ENCODE measurements around the gene KCNQ5. TPM values are rescaled to one million over a fixed set of nuclear protein-coding genes. Genes with fewer than 3 reads are reported as not detected.

The KCNQ5 gene
- total RNA-seq, 4 donors from 2014 or later: 0.96 to 3.4 (median 1.5) TPM

DNA sequence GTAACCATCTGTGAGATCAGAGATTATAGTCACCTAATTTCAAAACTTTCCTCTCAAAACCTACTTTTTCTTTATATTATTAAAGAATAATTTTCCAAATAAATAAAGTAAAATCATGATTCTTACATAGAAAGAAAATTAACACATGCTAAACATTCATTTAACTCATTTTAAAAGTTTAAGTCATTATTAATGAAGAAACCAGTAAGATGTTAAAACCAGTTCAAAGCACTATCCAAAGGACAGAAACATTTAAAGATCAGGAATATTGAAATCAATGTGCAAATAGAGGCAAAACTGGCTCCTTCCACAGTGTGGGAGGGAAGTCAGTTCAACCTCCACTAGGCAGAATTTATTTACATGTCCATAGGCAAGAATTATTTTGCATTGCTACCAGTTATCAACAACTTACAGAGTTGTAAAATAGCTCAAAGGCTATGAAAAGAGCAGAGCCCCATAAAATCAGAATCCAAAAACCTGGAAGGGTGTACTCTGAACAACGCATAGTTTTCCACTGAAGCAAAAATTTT is 456.5 kb downstream of the KCNQ5 start:
- no peak for ATAC-seq
- TF ChIP-seq POLR2A (IDR thresholded peaks at IDR 0.05): no peak
- no peaks in the 10 kb centered on the region for H3K9me3 ChIP-seq
- H3K36me3 ChIP-seq: no peaks in the 10 kb centered on the region
- no peak overlapping the region for H3K4me3 ChIP-seq
- no peak overlapping the region for H3K27ac ChIP-seq
- H3K4me1 ChIP-seq: no peaks in the 10 kb centered on the region
- 92 to 100% methylated on average over 1 of the region's 1 CpG for WGBS, 2 donors (ENCODE audit: low coverage in 1 of 2)
- no peaks in the 10 kb centered on the region for H3K27me3 ChIP-seq

DNA sequence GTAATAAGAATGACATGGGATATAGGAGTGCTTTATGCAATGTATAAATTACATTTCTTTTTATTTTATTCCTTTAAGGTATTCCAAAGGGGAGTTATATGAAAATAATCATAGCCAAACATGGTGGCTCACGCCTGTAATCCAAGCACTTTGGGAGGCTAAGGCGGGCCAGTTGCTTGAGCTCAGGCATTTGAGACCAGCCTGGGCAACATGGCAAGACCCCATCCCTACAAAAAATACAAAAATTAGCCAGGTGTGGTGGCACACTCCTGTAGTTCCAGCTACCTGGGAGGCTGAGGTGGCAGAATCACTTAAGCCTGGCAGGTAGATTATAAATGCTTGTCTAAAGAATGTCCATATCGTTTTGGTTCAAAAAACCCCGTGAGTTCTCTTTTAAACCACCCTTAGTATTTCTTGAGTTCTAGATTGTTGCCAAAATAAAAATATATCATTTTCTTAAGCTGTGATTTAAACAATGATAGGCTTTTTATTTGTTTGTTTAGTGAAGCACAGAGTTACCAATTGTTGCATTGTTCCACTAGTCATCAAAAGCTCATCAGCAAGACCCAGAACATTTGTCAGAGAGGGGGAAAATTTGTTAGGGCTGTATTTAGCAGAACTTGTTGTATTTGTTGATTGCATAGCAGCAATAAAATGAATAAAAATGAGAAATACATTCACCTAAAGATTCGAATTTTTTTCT is 457.2 kb downstream of the KCNQ5 start:
- no peaks in the 10 kb centered on the region for H3K4me1 ChIP-seq
- no peak overlapping the region for H3K27ac ChIP-seq
- no peaks in the 10 kb centered on the region for H3K27me3 ChIP-seq
- no peaks in the 10 kb centered on the region for H3K9me3 ChIP-seq
- no peak overlapping the region for H3K4me3 ChIP-seq
- ATAC-seq: no peak
- WGBS, 2 donors (ENCODE audit: low coverage in 1 of 2): 82 to 89% methylated on average over 3 to 5 of the region's 5 CpGs
- H3K36me3 ChIP-seq: no peaks in the 10 kb centered on the region
- no peak for TF ChIP-seq POLR2A (IDR thresholded peaks at IDR 0.05)
- TF ChIP-seq POLR2AphosphoS5 (IDR thresholded peaks at IDR 0.05): no peak
- TF ChIP-seq, protein P1, sequence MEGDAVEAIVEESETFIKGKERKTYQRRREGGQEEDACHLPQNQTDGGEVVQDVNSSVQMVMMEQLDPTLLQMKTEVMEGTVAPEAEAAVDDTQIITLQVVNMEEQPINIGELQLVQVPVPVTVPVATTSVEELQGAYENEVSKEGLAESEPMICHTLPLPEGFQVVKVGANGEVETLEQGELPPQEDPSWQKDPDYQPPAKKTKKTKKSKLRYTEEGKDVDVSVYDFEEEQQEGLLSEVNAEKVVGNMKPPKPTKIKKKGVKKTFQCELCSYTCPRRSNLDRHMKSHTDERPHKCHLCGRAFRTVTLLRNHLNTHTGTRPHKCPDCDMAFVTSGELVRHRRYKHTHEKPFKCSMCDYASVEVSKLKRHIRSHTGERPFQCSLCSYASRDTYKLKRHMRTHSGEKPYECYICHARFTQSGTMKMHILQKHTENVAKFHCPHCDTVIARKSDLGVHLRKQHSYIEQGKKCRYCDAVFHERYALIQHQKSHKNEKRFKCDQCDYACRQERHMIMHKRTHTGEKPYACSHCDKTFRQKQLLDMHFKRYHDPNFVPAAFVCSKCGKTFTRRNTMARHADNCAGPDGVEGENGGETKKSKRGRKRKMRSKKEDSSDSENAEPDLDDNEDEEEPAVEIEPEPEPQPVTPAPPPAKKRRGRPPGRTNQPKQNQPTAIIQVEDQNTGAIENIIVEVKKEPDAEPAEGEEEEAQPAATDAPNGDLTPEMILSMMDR (IDR thresholded peaks at IDR 0.05): no peak
- TF ChIP-seq EP300 (IDR thresholded peaks at IDR 0.05): no peak

- no peak overlapping the region for H3K4me3 ChIP-seq
- no peaks in the 10 kb centered on the region for H3K27me3 ChIP-seq
- H3K27ac ChIP-seq: no peak overlapping the region
- no peaks in the 10 kb centered on the region for H3K36me3 ChIP-seq
- 71 to 82% methylated on average over 3 of the region's 3 CpGs for whole genome bisulfite sequencing, 2 donors (ENCODE audit: low coverage in 1 of 2)
- TF ChIP-seq, protein P1 (IDR thresholded peaks at IDR 0.05): no peak
- no peak for TF ChIP-seq EP300 (IDR thresholded peaks at IDR 0.05)
- no peaks in the 10 kb centered on the region for H3K4me1 ChIP-seq
- H3K9me3 ChIP-seq: no peaks in the 10 kb centered on the region
- ATAC-seq: no peak
These were observed 457.7 kb downstream of the KCNQ5 start for GRCh38 chr6:73079611-73079955.

GRCh38 chr6:73079978-73080377 is 458.1 kb downstream of the KCNQ5 start:
- WGBS, 2 donors (ENCODE audit: low coverage in 1 of 2): 49% methylated on average over 3 of the region's 3 CpGs
- ATAC-seq: no peak
- TF ChIP-seq EP300 (IDR thresholded peaks at IDR 0.05) (no peak), POLR2AphosphoS5 (IDR thresholded peaks at IDR 0.05) (no peak), POLR2A (IDR thresholded peaks at IDR 0.05) (no peak)
- TF ChIP-seq, protein P1 (IDR thresholded peaks at IDR 0.05): no peak

DNA sequence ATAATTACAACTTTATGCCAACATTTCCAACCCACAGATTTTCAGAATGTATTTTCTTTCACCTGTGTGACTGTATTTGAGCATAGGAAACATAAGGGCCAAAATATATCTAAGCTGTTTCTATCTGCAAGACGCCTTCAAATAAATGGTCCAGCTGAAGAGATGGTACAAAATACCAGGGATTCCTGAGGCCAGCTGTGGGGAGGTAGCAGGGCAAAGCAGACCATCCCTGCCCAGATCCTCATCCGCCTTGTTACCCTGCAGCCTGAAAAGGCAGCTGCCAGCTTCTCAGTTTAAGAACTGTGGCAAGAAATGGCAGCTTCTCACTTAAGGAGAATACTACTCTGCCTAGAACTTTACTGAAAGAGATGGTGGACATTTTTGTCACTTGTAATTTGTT is 460.1 kb downstream of the KCNQ5 start:
- TF ChIP-seq, protein P1 (IDR thresholded peaks at IDR 0.05): no peak
- TF ChIP-seq POLR2A (IDR thresholded peaks at IDR 0.05): no peak
- 79% methylated on average over 2 of the region's 2 CpGs; no CpG with 5 or more reads in 1 of the 2 donors for WGBS, 2 donors (ENCODE audit: low coverage in 1 of 2)
- H3K36me3 ChIP-seq: no peaks in the 10 kb centered on the region
- no peak overlapping the region for H3K27ac ChIP-seq
- no peak for ATAC-seq
- no peak overlapping the region for H3K4me3 ChIP-seq
- no peaks in the 10 kb centered on the region for H3K9me3 ChIP-seq
- no peaks in the 10 kb centered on the region for H3K27me3 ChIP-seq
- H3K4me1 ChIP-seq: no peaks in the 10 kb centered on the region

More at GRCh38 chr6:73079978-73080377, 458.1 kb downstream of the KCNQ5 start:
- H3K36me3 ChIP-seq: no peaks in the 10 kb centered on the region
- H3K27me3 ChIP-seq: no peaks in the 10 kb centered on the region
- no peaks in the 10 kb centered on the region for H3K9me3 ChIP-seq
- no peak overlapping the region for H3K4me3 ChIP-seq
- H3K4me1 ChIP-seq: no peaks in the 10 kb centered on the region
- no peak overlapping the region for H3K27ac ChIP-seq
